ENCODE measurements around the gene NYNRIN.

NYNRIN gene

GRCh38 chr14:24411443-24412389 is 12.9 kb downstream of the NYNRIN start:
- Mint-ChIP-seq H3K36me3 (no peaks in the 10 kb centered on the region), H3K9me3 (no peaks in the 10 kb centered on the region), H3K4me1 (no peaks in the 10 kb centered on the region), H3K27ac (no peak overlapping the region), H3K4me3 (no peak overlapping the region)
- DNase-seq (ENCODE audit: low spot score in 2 of 2) (no peak), ATAC-seq (peak; percentile 39)

- Mint-ChIP-seq H3K9me3 (no peaks in the 10 kb centered on the region), H3K4me1 (no peaks in the 10 kb centered on the region), H3K4me3 (no peak overlapping the region), H3K27ac (peak overlapping the region; percentile 16), H3K36me3 (no peaks in the 10 kb centered on the region)
- no peak for DNase-seq (ENCODE audit: low spot score in 2 of 2)
- no peak for ATAC-seq
Measured at GRCh38 chr14:24414077-24414476, 15.3 kb downstream of the NYNRIN start.

- Mint-ChIP-seq H3K36me3 (no peaks in the 10 kb centered on the region), H3K4me1 (no peaks in the 10 kb centered on the region), H3K4me3 (no peak overlapping the region), H3K9me3 (no peaks in the 10 kb centered on the region), H3K27ac (peak overlapping the region; percentile 16)
- no peak for DNase-seq (ENCODE audit: low spot score in 2 of 2)
- no peak for ATAC-seq
Measured at GRCh38 chr14:24414732-24415420, 16.1 kb downstream of the NYNRIN start.

- Mint-ChIP-seq H3K9me3 (no peaks in the 10 kb centered on the region), H3K4me3 (no peak overlapping the region), H3K4me1 (no peaks in the 10 kb centered on the region), H3K36me3 (no peaks in the 10 kb centered on the region), H3K27ac (no peak overlapping the region)
- ATAC-seq (no peak), DNase-seq (ENCODE audit: low spot score in 2 of 2) (no peak)
Measured at GRCh38 chr14:24415421-24416253, 16.8 kb downstream of the NYNRIN start.

- Mint-ChIP-seq H3K27ac (no peak overlapping the region), H3K9me3 (no peaks in the 10 kb centered on the region), H3K4me3 (no peak overlapping the region), H3K4me1 (no peaks in the 10 kb centered on the region), H3K36me3 (no peaks in the 10 kb centered on the region)
- ATAC-seq = no peak
- no peak for DNase-seq (ENCODE audit: low spot score in 2 of 2)
Measured at GRCh38 chr14:24416254-24416931, 17.6 kb downstream of the NYNRIN start.

GRCh38 chr14:24416932-24417619 is 18.3 kb downstream of the NYNRIN start:
- DNase-seq (ENCODE audit: low spot score in 2 of 2) (no peak), ATAC-seq (no peak)
- H3K27ac Mint-ChIP-seq = no peak overlapping the region
- no peaks in the 10 kb centered on the region for H3K36me3 Mint-ChIP-seq
- no peaks in the 10 kb centered on the region for H3K9me3 Mint-ChIP-seq
- no peak overlapping the region for H3K4me3 Mint-ChIP-seq
- no peaks in the 10 kb centered on the region for H3K4me1 Mint-ChIP-seq

GRCh38 chr14:24417832-24418491 is 19.2 kb downstream of the NYNRIN start:
- Mint-ChIP-seq H3K36me3 (no peaks in the 10 kb centered on the region), H3K4me1 (no peaks in the 10 kb centered on the region), H3K9me3 (no peaks in the 10 kb centered on the region), H3K27ac (no peak overlapping the region), H3K4me3 (no peak overlapping the region)
- ATAC-seq (no peak), DNase-seq (ENCODE audit: low spot score in 2 of 2) (no peak)

GRCh38 chr14:24418492-24418873 is 19.7 kb downstream of the NYNRIN start:
- H3K4me3 Mint-ChIP-seq = no peak overlapping the region
- no peaks in the 10 kb centered on the region for H3K9me3 Mint-ChIP-seq
- H3K4me1 Mint-ChIP-seq = no peaks in the 10 kb centered on the region
- DNase-seq (ENCODE audit: low spot score in 2 of 2) = no peak
- H3K36me3 Mint-ChIP-seq = no peaks in the 10 kb centered on the region
- no peak overlapping the region for H3K27ac Mint-ChIP-seq
- no peak for ATAC-seq

GRCh38 chr14:24422261-24422660 is 23.5 kb downstream of the NYNRIN start:
- H3K27ac Mint-ChIP-seq = no peak overlapping the region
- H3K9me3 Mint-ChIP-seq = no peaks in the 10 kb centered on the region
- peaks cover 20% of the 10 kb centered on the region for H3K4me1 Mint-ChIP-seq
- no peak overlapping the region for H3K4me3 Mint-ChIP-seq
- peaks cover 5% of the 10 kb centered on the region for H3K36me3 Mint-ChIP-seq
- DNase-seq (ENCODE audit: low spot score in 2 of 2) (no peak), ATAC-seq (no peak)

GRCh38 chr14:24422694-24423601 is 24.1 kb downstream of the NYNRIN start:
- no peaks in the 10 kb centered on the region for H3K9me3 Mint-ChIP-seq
- ATAC-seq (no peak), DNase-seq (ENCODE audit: low spot score in 2 of 2) (no peak)
- H3K36me3 Mint-ChIP-seq = peaks cover 5% of the 10 kb centered on the region
- no peak overlapping the region for H3K4me3 Mint-ChIP-seq
- H3K27ac Mint-ChIP-seq = no peak overlapping the region
- peaks cover 20% of the 10 kb centered on the region for H3K4me1 Mint-ChIP-seq

GRCh38 chr14:24425704-24426103 is 26.9 kb downstream of the NYNRIN start:
- no peak for DNase-seq (ENCODE audit: low spot score in 2 of 2)
- Mint-ChIP-seq H3K4me3 (peak overlapping the region; percentile 5), H3K36me3 (peaks cover 18% of the 10 kb centered on the region), H3K27ac (peak overlapping the region; percentile 84), H3K9me3 (no peaks in the 10 kb centered on the region), H3K4me1 (peaks cover 33% of the 10 kb centered on the region)
- peak; percentile 7 for ATAC-seq

GRCh38 chr14:24426150-24426911 is 27.5 kb downstream of the NYNRIN start:
- Mint-ChIP-seq H3K36me3 (peaks cover 24% of the 10 kb centered on the region), H3K27ac (peak overlapping the region; percentile 84), H3K9me3 (no peaks in the 10 kb centered on the region), H3K4me3 (peak overlapping the region; percentile 5), H3K4me1 (peaks cover 39% of the 10 kb centered on the region)
- DNase-seq (ENCODE audit: low spot score in 2 of 2) (no peak), ATAC-seq (no peak)

Data from stimulated activated effector memory CD8-positive, alpha-beta T cell treated with anti-CD3 and anti-CD28 coated beads, Interleukin-12 subunit alpha, Interleukin-12 subunit beta, amount 100 ng/mL, for 72 hours (primary cell).